GM12891 (cell line): ENCODE data around the gene METTL15.

Experiments used
- PAX5 ChIP-seq: IDR thresholded peaks from 2 replicates; pipeline ENCODE4 v1.6.1; 2011; ENCODE audit warnings: low read length, moderate library complexity, mild to moderate bottlenecking; ENCODE audit not compliant: insufficient read depth, severe bottlenecking
- POLR2A ChIP-seq: IDR thresholded peaks from 2 replicates; pipeline ENCODE4 v1.6.1; 2011; ENCODE audit warnings: low read depth, low read length, control low read depth
- POLR2AphosphoS5 ChIP-seq: IDR thresholded peaks from 2 replicates; pipeline ENCODE4 v1.6.1; 2011; ENCODE audit warnings: low read depth, low read length, control low read depth
- POU2F2 ChIP-seq: IDR thresholded peaks from 2 replicates; pipeline ENCODE4 v1.6.1; 2011; ENCODE audit warnings: low read depth, mild to moderate bottlenecking, control low read depth, low read length, moderate library complexity
- SPI1 ChIP-seq: IDR thresholded peaks from 2 replicates; pipeline ENCODE4 v1.6.1; 2011; ENCODE audit warnings: low read depth, low read length, control low read depth
- TAF1 ChIP-seq: IDR thresholded peaks from 2 replicates; pipeline ENCODE4 v1.6.1; 2011; ENCODE audit warnings: low read depth, low read length, control low read depth

GRCh38 chr11:28231475-28231874 is 123.3 kb downstream of the METTL15 start:
- TF ChIP-seq TAF1 (no peak), SPI1 (no peak), POLR2AphosphoS5 (no peak), POLR2A (no peak), POU2F2 (no peak), PAX5 (no peak)
